GM12892 (cell line): ENCODE data around the gene RASD1.

Source experiments
- POLR2A ChIP-seq: IDR thresholded peaks from 2 replicates; pipeline ENCODE4 v1.6.1; 2011; ENCODE audit warnings: low read depth, low read length, control low read depth
- TAF1 ChIP-seq: IDR thresholded peaks from 2 replicates; pipeline ENCODE4 v1.6.1; 2011; ENCODE audit warnings: low read depth, mild to moderate bottlenecking, control low read depth, low read length, borderline replicate concordance

DNA sequence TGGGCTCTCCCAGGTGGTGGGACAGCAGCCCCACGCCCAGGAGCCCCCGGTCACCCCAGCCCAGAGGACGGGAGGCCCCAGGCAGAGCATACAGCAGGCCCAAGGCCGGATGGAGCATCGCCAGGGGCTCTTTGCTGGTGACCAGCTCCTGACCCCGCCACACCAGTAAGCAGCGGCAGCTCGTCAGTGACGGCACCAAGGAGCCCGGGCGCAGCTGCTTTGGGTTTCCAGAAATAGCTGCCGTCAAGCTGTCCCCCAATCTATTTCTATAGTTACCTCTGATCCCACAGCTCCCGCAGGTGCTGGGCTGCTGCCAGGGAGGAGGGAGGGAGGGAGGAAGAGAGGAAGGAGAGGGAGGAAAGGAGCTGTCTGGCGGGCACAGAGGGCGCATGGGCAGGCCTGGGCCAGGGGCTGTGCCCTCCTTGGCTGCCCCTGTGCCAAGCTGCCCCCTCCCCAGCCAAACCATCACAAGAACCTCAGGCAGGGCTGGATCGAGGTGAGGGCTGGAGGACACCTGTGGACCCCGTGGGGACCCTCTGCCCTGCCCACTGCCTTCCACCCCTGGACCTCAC lies 10.8 kb upstream of the RASD1 start:
- TF ChIP-seq TAF1: no peak
- TF ChIP-seq POLR2A: no peak
